GM18508 (cell line): Measurements from ENCODE around the gene RAP1GAP2.

Experiments used
- ATAC-seq: cut with Tn5 transposase; IDR thresholded peaks from one replicate; pipeline ENCODE4 v1.9.1; 2021; ENCODE audit warnings: moderate number of reproducible peaks; ENCODE audit not compliant: insufficient read depth, unreplicated experiment

RAP1GAP2 gene

GRCh38 chr17:2903193-2903974 is 107.1 kb downstream of the RAP1GAP2 start:
- ATAC-seq = no peak

GRCh38 chr17:2904135-2904534 is 107.9 kb downstream of the RAP1GAP2 start:
- ATAC-seq = no peak

- ATAC-seq = no peak
Observed at GRCh38 chr17:2905269-2905668, 109.0 kb downstream of the RAP1GAP2 start.

- ATAC-seq = no peak
Observed at GRCh38 chr17:2905696-2906501, 109.7 kb downstream of the RAP1GAP2 start.

- no peak for ATAC-seq
Observed at GRCh38 chr17:2906901-2907300, 110.7 kb downstream of the RAP1GAP2 start.

- ATAC-seq = no peak
Observed at GRCh38 chr17:2909175-2909845, 113.1 kb downstream of the RAP1GAP2 start.

- ATAC-seq = no peak
Observed at GRCh38 chr17:2909846-2910234, 113.6 kb downstream of the RAP1GAP2 start.

GRCh38 chr17:2911035-2911754 is 115.0 kb downstream of the RAP1GAP2 start:
- ATAC-seq = no peak

- ATAC-seq = no peak
Observed at GRCh38 chr17:2911755-2912111, 115.5 kb downstream of the RAP1GAP2 start.

GRCh38 chr17:2912754-2913153 is 116.5 kb downstream of the RAP1GAP2 start:
- ATAC-seq = no peak

- no peak for ATAC-seq
Observed at GRCh38 chr17:2916461-2916860, 120.2 kb downstream of the RAP1GAP2 start.

- no peak for ATAC-seq
Observed at GRCh38 chr17:2921443-2921842, 125.2 kb downstream of the RAP1GAP2 start.

- ATAC-seq = no peak
Observed at GRCh38 chr17:2924211-2924610, 128.0 kb downstream of the RAP1GAP2 start.

GRCh38 chr17:2925011-2925410 is 128.8 kb downstream of the RAP1GAP2 start:
- no peak for ATAC-seq

- no peak for ATAC-seq
Observed at GRCh38 chr17:2926019-2926650, 129.9 kb downstream of the RAP1GAP2 start.

GRCh38 chr17:2928294-2928890 is 132.2 kb downstream of the RAP1GAP2 start:
- no peak for ATAC-seq

- no peak for ATAC-seq
Observed at GRCh38 chr17:2929881-2930533, 133.8 kb downstream of the RAP1GAP2 start.

GRCh38 chr17:2931876-2932275 is 135.6 kb downstream of the RAP1GAP2 start:
- no peak for ATAC-seq

- ATAC-seq = no peak
Observed at GRCh38 chr17:2932946-2933345, 136.7 kb downstream of the RAP1GAP2 start.
